ENCODE results near the gene GPHA2. TPM values are rescaled to one million over a fixed set of nuclear protein-coding genes. Genes with fewer than 3 reads are reported as not detected.

Gene GPHA2
- polyA plus RNA-seq, 3 donors, result 3.6 TPM; not detected in 2

GRCh38 chr11:64916040-64916774 lies 19.5 kb downstream of the GPHA2 start:
- 5 to 9% (median 7%) methylated on average over 23 of the region's 23 CpGs for WGBS, 3 donors
- peak overlapping the region; percentile 63 for H3K27ac ChIP-seq (ENCODE audit: low read depth, low read length)

GRCh38 chr11:64915376-64915887 lies 20.3 kb downstream of the GPHA2 start:
- WGBS, 3 donors, result 80 to 81% (median 81%) methylated on average over 7 of the region's 7 CpGs

GRCh38 chr11:64914123-64914522 lies 21.6 kb downstream of the GPHA2 start:
- H3K27ac ChIP-seq (ENCODE audit: low read depth, low read length), result no peak overlapping the region
- WGBS, 3 donors, result 93 to 96% (median 94%) methylated on average over 10 to 17 of the region's 17 CpGs

More at GRCh38 chr11:64915376-64915887, 20.3 kb downstream of the GPHA2 start:
- no peak overlapping the region for H3K27ac ChIP-seq (ENCODE audit: low read depth, low read length)

GRCh38 chr11:64913171-64913727 lies 22.4 kb downstream of the GPHA2 start:
- no peak overlapping the region for H3K27ac ChIP-seq (ENCODE audit: low read depth, low read length)
- 89 to 92% (median 90%) methylated on average over 18 of the region's 18 CpGs for WGBS, 3 donors

GRCh38 chr11:64911689-64912088 lies 24.0 kb downstream of the GPHA2 start:
- WGBS, 3 donors, result 92 to 93% (median 92%) methylated on average over 9 of the region's 9 CpGs
- no peak overlapping the region for H3K27ac ChIP-seq (ENCODE audit: low read depth, low read length)

GRCh38 chr11:64911142-64911541 lies 24.6 kb downstream of the GPHA2 start:
- H3K27ac ChIP-seq (ENCODE audit: low read depth, low read length), result no peak overlapping the region
- WGBS, 3 donors, result 86 to 88% (median 86%) methylated on average over 7 of the region's 7 CpGs

- H3K27ac ChIP-seq (ENCODE audit: low read depth, low read length), result no peak overlapping the region
- WGBS, 3 donors, result 90 to 94% (median 94%) methylated on average over 22 to 27 of the region's 27 CpGs
These were observed 25.1 kb downstream of the GPHA2 start for GRCh38 chr11:64910451-64911093.

GRCh38 chr11:64909653-64910343 lies 25.9 kb downstream of the GPHA2 start:
- WGBS, 3 donors, result 90 to 94% (median 91%) methylated on average over 35 to 39 of the region's 39 CpGs
- no peak overlapping the region for H3K27ac ChIP-seq (ENCODE audit: low read depth, low read length)

- 85 to 91% (median 89%) methylated on average over 11 of the region's 11 CpGs for WGBS, 3 donors
These were observed 26.9 kb downstream of the GPHA2 start for GRCh38 chr11:64908766-64909165.

GRCh38 chr11:64906314-64906635 lies 29.4 kb downstream of the GPHA2 start:
- WGBS, 3 donors, result 92 to 96% (median 95%) methylated on average over 6 to 13 of the region's 13 CpGs
- H3K27ac ChIP-seq (ENCODE audit: low read depth, low read length), result no peak overlapping the region

More at GRCh38 chr11:64908766-64909165, 26.9 kb downstream of the GPHA2 start:
- H3K27ac ChIP-seq (ENCODE audit: low read depth, low read length), result no peak overlapping the region

- no peak overlapping the region for H3K27ac ChIP-seq (ENCODE audit: low read depth, low read length)
- 90 to 94% (median 93%) methylated on average over 25 of the region's 25 CpGs for WGBS, 3 donors
These were observed 30.0 kb downstream of the GPHA2 start for GRCh38 chr11:64905516-64906313.

- WGBS, 3 donors, result 93 to 97% (median 93%) methylated on average over 23 of the region's 23 CpGs
- no peak overlapping the region for H3K27ac ChIP-seq (ENCODE audit: low read depth, low read length)
These were observed 32.3 kb downstream of the GPHA2 start for GRCh38 chr11:64903291-64903833.

GRCh38 chr11:64902102-64902900 lies 33.4 kb downstream of the GPHA2 start:
- no peak overlapping the region for H3K27ac ChIP-seq (ENCODE audit: low read depth, low read length)
- 90 to 93% (median 92%) methylated on average over 28 to 30 of the region's 30 CpGs for WGBS, 3 donors

GRCh38 chr11:64900774-64901173 lies 34.9 kb downstream of the GPHA2 start:
- 94 to 96% (median 95%) methylated on average over 17 of the region's 17 CpGs for WGBS, 3 donors
- H3K27ac ChIP-seq (ENCODE audit: low read depth, low read length), result no peak overlapping the region

GRCh38 chr11:64900263-64900678 lies 35.4 kb downstream of the GPHA2 start:
- WGBS, 3 donors, result 83 to 88% (median 87%) methylated on average over 14 of the region's 14 CpGs
- H3K27ac ChIP-seq (ENCODE audit: low read depth, low read length), result no peak overlapping the region

GRCh38 chr11:64898541-64898940 lies 37.2 kb downstream of the GPHA2 start:
- 93 to 96% (median 95%) methylated on average over 19 of the region's 19 CpGs for WGBS, 3 donors
- H3K27ac ChIP-seq (ENCODE audit: low read depth, low read length), result no peak overlapping the region

- 89 to 98% (median 92%) methylated on average over 7 to 9 of the region's 9 CpGs for WGBS, 3 donors
- no peak overlapping the region for H3K27ac ChIP-seq (ENCODE audit: low read depth, low read length)
These were observed 37.6 kb downstream of the GPHA2 start for GRCh38 chr11:64898076-64898445.

Measured in adipose tissue (tissue), 3 donors.